ENCODE results near the gene PHC2.

The PHC2 gene

DNA sequence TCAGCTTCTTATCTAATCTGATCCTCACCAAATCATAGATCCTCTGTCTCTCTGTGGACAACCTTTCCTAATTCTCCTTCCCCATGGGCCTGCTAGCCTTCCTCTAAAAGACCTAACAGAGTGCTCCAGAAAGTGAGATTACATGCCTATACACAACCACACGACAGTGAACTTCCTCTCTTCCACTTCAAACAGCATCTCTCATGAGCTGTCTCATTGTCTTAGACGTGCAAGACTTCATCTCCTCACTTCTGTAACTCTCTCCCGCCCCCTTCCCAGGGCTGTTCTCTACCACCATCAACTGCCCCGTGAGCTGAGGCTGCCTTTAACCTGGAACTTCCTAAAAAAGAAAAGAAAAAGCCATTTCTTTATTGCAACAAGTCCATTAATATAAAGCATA, 95.9 kb downstream of the PHC2 start:
- H3K9me3 Mint-ChIP-seq: no peaks in the 10 kb centered on the region
- ATAC-seq: no peak
- no peak overlapping the region for H3K27ac Mint-ChIP-seq
- no peaks in the 10 kb centered on the region for H3K27me3 Mint-ChIP-seq
- H3K4me3 Mint-ChIP-seq: no peak overlapping the region
- H3K4me1 Mint-ChIP-seq: peaks cover 33% of the 10 kb centered on the region
- H3K36me3 Mint-ChIP-seq: peaks cover 44% of the 10 kb centered on the region

DNA sequence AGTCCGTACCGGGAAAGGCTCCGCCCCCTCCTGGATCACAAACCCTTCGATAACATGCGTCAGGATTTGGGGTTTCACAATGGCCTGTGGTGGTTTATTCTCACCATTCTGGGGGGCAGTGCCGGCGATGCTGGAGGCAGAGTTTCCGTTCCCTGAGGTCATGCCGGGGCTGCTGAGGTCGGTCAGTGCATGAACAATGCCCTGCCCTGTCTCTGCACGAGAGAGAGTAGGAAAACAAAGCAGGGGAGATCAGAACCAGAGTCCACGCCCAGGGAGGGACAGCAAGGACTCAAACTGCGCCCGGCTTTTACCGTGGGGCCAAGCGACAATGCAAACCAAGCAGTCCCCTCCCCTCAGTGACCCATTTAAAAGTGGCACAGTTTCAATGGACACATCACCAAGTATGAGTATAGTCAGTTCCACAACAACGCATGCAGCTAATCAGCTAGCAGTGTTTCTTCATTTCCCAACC, 96.8 kb downstream of the PHC2 start:
- no peak overlapping the region for H3K27ac Mint-ChIP-seq
- no peaks in the 10 kb centered on the region for H3K27me3 Mint-ChIP-seq
- H3K4me3 Mint-ChIP-seq: no peak overlapping the region
- no peak for ATAC-seq
- H3K36me3 Mint-ChIP-seq: peaks cover 53% of the 10 kb centered on the region
- H3K4me1 Mint-ChIP-seq: peaks cover 33% of the 10 kb centered on the region
- no peaks in the 10 kb centered on the region for H3K9me3 Mint-ChIP-seq

DNA sequence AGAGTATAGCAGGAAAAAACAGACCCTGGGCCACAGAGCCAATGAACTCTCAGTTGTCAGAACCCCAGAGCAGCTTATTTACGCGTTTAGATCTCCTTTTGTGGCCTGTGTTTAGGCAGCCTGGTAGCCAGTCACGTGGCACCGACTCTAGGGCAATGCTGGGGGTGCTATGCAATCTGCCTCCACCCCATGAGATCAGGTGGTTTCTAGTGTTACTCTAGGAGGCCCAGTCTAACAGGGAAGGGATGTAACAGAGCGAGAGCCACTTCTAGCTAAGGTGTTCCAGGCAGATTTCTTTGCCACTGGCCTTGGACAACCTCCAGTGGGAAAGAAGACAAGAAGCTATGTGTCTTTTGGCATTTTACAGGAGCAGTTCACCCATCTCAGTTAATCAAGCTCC, 98.0 kb downstream of the PHC2 start:
- Mint-ChIP-seq H3K36me3 (peaks cover 63% of the 10 kb centered on the region), H3K4me3 (no peak overlapping the region), H3K4me1 (peaks cover 22% of the 10 kb centered on the region), H3K27me3 (no peaks in the 10 kb centered on the region), H3K9me3 (no peaks in the 10 kb centered on the region), H3K27ac (no peak overlapping the region)
- no peak for ATAC-seq

DNA sequence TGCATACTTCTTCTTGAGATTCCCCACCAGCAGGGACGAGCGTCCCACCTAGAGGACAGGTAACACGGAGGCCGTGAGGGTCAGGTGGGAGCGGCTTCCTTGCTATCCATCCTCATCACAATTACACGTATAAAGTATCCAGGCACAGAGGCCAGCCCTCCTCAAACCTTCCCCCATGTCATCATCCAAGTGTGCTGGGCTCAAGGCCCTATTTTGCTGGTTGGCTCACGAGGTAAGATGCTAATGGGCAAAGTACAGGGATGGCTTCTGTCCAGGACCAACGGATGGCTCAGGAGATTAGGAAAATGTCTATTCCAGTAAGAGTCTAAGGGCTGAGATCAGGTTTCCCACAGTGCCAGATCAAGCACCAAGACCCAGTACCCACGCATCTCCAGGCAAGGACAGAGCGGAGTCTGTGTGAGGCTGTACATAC, 98.5 kb downstream of the PHC2 start:
- H3K36me3 Mint-ChIP-seq: peaks cover 63% of the 10 kb centered on the region
- no peak for ATAC-seq
- H3K27ac Mint-ChIP-seq: no peak overlapping the region
- H3K27me3 Mint-ChIP-seq: no peaks in the 10 kb centered on the region
- no peaks in the 10 kb centered on the region for H3K9me3 Mint-ChIP-seq
- H3K4me3 Mint-ChIP-seq: no peak overlapping the region
- H3K4me1 Mint-ChIP-seq: peaks cover 19% of the 10 kb centered on the region

DNA sequence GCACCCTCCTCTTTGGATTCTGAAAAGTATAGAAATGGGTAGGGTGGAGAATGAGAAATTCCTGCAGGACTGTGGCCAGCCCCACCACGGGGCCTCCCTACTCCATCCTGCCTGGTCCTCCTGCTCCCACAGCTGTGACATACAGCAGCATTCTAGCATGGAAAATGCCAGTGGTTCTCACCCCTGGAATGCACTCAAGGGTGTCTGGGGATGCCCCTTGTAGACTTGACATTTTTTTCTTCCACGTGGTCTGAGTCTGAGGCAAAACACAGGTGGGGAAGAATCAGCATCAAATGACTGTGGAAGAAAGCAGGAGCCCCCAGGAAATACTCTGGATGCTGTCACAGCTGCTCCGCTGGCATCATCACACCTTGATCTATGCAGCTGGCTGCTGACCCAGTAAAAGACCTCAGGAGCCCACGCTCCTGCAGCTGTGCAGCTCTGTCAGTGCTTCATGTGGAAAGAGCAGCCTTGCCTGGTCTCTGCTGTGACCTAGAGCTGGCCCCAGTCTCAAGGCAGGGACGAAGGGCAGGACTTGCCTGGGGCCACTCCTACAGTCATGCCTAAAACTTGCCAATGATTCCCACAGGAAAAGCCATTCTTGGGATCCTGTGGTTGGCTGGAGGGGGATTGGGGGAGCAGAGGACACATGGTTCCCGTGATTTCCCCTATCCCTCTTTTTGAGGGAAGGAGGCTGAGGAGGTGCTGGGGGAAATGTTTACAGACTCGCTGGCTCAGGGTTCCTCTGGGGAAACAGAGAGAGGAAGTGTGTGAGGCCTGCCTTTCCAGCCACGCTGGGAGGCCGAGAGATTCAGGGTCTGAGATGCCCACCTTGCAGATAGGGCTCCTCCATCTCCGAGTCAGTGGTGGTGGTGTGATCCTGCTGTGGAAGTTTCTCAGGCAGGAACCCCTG, 99.2 kb downstream of the PHC2 start:
- Mint-ChIP-seq H3K36me3 (peaks cover 67% of the 10 kb centered on the region), H3K4me1 (peaks cover 19% of the 10 kb centered on the region), H3K4me3 (no peak overlapping the region), H3K27ac (no peak overlapping the region), H3K9me3 (no peaks in the 10 kb centered on the region), H3K27me3 (no peaks in the 10 kb centered on the region)
- peak; percentile 43 for ATAC-seq

DNA sequence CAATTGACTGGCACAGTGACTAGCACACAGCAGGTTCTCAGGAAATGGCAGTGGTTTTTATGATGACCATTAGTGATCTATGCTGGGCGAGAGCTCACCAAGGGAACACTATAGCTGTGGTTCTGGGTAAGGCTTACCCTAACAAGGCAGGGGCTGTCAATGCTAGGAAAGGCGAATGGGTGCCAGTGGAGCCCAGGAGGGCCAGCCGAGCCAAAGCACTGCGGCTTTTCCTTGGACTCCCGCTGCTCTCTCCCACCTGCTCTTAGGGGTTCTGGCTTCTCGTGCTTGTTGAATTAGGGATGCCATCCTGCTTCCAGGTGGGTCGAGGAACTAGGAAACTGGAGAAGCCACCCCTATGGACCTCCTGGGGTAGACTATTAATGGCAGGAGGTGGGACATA, 100.0 kb downstream of the PHC2 start:
- no peaks in the 10 kb centered on the region for H3K27me3 Mint-ChIP-seq
- H3K9me3 Mint-ChIP-seq: no peaks in the 10 kb centered on the region
- no peak for ATAC-seq

DNA sequence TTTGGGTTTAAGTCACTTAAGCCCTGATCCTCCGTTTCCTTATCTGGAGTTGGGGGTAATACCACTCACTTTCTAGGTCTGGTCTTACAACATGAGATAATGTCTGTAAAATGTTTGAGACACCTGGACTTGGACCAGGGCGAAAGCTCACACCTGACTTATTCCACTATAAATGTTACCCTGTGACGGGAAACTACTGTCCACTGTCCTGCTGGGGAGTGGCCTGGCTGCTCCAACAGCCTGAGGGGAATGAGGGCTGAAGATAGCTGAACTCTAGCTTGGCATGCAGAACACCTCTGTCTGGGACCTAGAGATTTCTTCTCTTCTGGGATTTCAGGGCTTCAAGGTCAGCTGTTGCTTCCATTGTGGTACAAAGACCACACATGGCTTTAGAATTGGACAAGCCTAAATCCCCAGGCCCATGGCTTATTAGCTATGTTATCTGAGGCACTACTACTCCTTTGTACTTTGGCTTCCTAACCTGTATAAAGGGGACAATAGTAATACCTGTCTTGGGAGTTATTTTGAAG, 100.5 kb downstream of the PHC2 start:
- Mint-ChIP-seq H3K36me3 (peaks cover 78% of the 10 kb centered on the region), H3K27me3 (no peaks in the 10 kb centered on the region), H3K4me1 (peaks cover 19% of the 10 kb centered on the region)

More for the DNA sequence above, 100.0 kb downstream of the PHC2 start:
- Mint-ChIP-seq H3K27ac (no peak overlapping the region), H3K4me3 (no peak overlapping the region), H3K36me3 (peaks cover 73% of the 10 kb centered on the region), H3K4me1 (peaks cover 19% of the 10 kb centered on the region)

DNA sequence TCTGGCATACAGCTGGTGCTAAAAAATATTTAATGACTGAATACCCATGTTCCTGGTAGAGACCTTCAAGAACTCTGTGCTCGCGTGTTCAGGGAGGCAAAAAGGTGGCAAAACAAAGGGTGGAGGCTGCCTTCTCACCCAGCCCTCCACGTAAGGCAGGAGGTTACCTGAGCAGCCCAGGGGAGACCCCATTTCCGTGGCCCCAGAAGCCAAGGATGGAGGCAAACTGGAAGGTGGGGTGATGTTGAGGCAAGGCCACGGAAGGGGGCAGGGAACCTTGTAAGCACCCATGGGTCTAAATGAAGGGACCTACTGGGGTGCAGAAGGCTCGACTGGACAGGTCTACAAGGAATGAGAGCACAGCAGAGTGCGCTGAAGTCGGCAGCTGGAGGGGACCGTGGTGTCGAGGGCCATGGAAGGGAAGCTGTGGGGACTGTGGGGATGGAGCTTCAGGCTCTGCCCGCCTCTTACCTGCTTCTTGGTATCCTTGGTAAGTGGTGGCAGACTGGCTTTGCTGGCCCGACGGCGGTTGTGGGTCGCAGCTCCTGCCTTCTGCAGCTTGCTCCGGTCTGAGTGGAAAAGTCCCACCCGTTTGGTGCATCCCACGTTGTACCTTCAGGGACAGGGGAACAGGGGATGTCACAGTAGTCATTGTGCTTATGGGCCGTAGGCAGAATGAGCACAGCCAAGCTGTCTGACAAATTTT, 101.1 kb downstream of the PHC2 start:
- no peak overlapping the region for H3K4me3 Mint-ChIP-seq

More for the DNA sequence above, 100.5 kb downstream of the PHC2 start:
- H3K27ac Mint-ChIP-seq: no peak overlapping the region
- ATAC-seq: no peak
- no peak overlapping the region for H3K4me3 Mint-ChIP-seq
- no peaks in the 10 kb centered on the region for H3K9me3 Mint-ChIP-seq

DNA sequence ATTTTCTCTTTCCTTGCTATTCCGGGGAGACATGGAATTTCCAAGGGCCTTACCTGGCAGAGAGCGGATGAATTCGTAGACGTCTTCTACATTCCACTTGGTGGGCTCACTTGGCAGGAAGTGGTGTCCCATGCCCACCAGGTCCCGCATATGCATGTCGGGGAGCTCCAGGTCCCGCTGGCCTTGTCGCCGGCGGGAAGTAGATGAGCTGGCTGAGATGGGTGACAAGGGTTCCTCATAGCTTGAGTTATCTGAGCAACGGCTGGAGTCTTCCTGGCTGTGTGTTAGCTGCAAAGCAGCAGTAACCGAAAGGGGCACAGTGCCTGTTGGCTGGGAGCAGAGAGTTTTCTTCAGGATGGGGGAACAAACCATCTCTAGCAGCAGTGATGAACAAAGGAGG, 102.1 kb downstream of the PHC2 start:
- H3K4me3 Mint-ChIP-seq: no peak overlapping the region
- peaks cover 13% of the 10 kb centered on the region for H3K4me1 Mint-ChIP-seq
- peaks cover 85% of the 10 kb centered on the region for H3K36me3 Mint-ChIP-seq
- ATAC-seq: no peak
- no peaks in the 10 kb centered on the region for H3K9me3 Mint-ChIP-seq
- no peak overlapping the region for H3K27ac Mint-ChIP-seq
- H3K27me3 Mint-ChIP-seq: no peaks in the 10 kb centered on the region

More for the DNA sequence above, 101.1 kb downstream of the PHC2 start:
- H3K9me3 Mint-ChIP-seq: no peaks in the 10 kb centered on the region
- no peak for ATAC-seq
- H3K27ac Mint-ChIP-seq: no peak overlapping the region
- peaks cover 79% of the 10 kb centered on the region for H3K36me3 Mint-ChIP-seq
- H3K27me3 Mint-ChIP-seq: no peaks in the 10 kb centered on the region
- peaks cover 13% of the 10 kb centered on the region for H3K4me1 Mint-ChIP-seq

DNA sequence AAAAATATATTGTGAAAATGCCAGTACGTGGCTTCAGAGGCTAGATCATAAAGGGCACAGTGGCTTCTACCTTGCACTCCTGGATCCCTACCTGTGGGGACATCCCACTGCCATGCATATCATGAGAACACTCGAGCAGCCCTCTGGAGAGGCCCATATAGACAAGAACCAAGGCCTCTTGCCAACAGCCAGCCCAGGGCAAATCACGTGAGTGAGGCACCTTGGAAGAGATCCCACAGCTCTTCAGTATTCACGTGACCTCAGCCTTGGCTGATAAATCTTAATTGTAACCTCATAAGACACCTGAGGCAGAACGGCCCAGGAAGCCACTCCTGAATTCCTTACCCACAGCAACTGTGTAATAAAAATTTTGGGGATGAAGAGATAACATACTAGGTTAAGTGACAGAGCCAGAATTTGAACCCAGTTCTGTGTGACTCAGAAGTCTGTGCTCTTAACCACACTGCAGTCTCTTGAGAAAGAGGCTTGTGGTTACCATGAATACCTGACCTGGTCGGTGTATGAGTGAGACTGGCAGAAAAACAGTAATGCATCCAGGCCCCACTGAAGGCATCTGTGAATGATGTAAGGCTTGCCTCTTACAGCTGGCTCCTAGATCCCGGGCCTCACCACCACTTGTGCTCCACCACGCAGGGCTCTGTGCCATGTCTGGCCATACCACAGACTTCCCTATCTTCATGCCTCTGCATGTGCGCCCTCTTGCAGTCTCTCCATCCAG, 103.1 kb downstream of the PHC2 start:
- Mint-ChIP-seq H3K4me3 (no peak overlapping the region), H3K36me3 (peaks cover 85% of the 10 kb centered on the region), H3K27ac (no peak overlapping the region), H3K27me3 (no peaks in the 10 kb centered on the region), H3K4me1 (peaks cover 13% of the 10 kb centered on the region), H3K9me3 (no peaks in the 10 kb centered on the region)
- no peak for ATAC-seq

DNA sequence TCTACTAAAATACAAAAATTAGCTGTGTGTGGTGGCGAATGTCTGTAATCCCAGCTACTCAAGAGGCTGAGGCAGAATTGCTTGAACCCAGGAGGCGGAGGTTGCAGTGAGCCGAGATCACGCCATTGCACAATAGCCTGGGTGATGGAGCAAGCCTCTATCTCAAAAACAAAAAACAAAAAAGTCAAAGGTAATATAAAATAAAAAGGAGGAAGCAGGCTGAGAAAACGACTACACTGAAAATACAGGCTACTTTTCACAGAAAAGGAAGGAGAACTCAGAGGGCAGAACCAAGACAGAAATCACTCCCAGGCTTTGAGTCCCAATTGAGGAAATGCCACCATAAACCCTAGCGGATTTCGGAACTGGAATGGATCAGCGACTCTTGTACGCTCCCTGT, 104.1 kb downstream of the PHC2 start:
- H3K27me3 Mint-ChIP-seq: no peaks in the 10 kb centered on the region
- H3K9me3 Mint-ChIP-seq: no peaks in the 10 kb centered on the region
- H3K36me3 Mint-ChIP-seq: peaks cover 75% of the 10 kb centered on the region
- H3K4me1 Mint-ChIP-seq: peaks cover 5% of the 10 kb centered on the region
- ATAC-seq: no peak
- H3K27ac Mint-ChIP-seq: no peak overlapping the region
- H3K4me3 Mint-ChIP-seq: no peak overlapping the region

DNA sequence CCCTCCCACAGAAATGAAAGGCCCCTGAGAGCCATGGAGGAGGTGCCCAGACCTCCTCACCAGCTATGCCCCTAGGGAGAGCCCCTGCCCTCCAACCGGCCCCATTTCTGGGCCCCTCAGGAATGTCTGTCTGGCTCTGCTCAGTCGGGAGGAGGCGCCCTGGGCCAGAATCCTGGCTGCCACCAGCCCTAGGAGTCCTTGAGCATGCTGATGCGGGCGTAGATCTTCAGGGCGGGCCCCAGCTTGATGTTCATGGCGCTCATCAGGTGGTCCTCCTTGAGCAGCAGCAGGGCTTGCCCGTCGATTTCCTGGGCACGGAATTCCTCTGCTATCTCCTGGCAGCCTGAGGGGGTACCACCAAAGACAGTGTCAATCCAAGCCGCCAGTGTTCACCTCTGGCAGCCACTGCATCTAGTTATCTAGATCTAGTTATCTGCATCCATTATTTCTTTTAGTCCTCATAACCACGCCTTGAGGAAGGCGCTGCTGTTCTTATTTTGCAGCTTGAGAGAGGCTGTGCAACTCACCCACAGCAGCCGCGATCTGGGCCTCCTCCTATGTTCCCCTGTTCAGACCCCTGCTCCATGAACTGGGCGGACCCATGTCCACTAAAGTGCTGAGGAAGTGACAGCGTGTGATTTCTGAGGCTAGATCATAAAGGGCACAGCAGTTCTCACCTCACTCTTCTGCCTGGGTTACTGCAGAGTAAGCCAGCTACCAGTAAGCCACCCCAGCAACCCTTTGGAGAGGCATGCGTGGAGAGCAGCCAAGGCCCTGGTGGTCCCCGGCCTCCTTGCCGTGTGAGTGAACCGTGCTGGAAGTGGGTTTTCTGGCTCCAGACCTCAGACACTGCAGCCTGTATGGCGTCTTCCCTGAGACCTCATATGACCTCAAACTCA, 106.0 kb downstream of the PHC2 start:
- no peak for ATAC-seq
- H3K4me1 Mint-ChIP-seq: no peaks in the 10 kb centered on the region
- H3K9me3 Mint-ChIP-seq: no peaks in the 10 kb centered on the region
- no peak overlapping the region for H3K4me3 Mint-ChIP-seq
- H3K27me3 Mint-ChIP-seq: no peaks in the 10 kb centered on the region
- no peak overlapping the region for H3K27ac Mint-ChIP-seq
- peaks cover 58% of the 10 kb centered on the region for H3K36me3 Mint-ChIP-seq

DNA sequence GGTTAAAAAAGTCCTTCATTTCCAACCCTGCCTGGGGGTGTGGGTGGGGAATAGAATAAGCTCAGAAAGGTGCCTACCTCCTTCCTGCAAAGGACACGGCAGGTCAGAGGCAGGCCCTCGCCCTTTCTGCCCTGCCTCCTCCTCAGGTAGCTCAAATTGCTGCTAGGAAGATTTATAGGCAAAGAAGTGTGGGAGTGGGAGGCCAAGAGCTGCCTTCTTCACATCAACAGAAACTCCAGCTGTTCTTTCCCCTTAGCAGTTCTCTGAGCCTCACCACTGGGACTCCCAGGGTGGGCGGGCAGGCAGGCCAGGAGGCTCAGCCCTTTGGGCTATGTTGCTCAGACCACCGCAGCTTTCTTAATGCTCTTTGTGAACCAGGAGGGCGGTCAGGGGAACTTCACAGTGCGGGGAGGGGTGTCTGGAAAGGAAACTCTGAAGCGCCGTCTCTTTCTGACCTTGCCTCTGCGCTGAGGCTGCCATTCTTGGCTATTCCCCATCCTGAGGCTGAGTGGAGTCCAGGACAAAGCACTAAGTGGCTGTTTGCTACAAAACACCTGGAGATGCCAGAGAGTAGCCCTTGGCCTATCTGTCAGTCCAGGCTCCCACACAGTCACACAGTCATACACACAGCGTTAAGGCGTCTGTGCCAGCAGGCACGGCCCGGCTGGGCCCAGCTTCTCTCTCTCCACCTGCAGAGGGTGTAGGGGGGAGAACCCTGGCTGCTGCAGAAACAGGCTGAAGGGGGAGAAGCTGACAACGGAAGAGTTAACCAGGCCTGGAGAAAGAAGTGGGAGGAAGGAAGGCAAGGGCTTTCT, 107.0 kb downstream of the PHC2 start:
- H3K27ac Mint-ChIP-seq: no peak overlapping the region
- H3K27me3 Mint-ChIP-seq: peaks cover 3% of the 10 kb centered on the region
- ATAC-seq: no peak
- peaks cover 48% of the 10 kb centered on the region for H3K36me3 Mint-ChIP-seq
- H3K4me1 Mint-ChIP-seq: no peaks in the 10 kb centered on the region
- H3K9me3 Mint-ChIP-seq: no peaks in the 10 kb centered on the region
- H3K4me3 Mint-ChIP-seq: no peak overlapping the region

All from stimulated activated memory B cell treated with anti-CD40 and anti-IgM and Interleukin-4, amounts not matched to agents 10 μg/mL and 1 μg/mL and 100 μg/mL, for 72 hours (primary cell).